Ectodermal cell (in vitro differentiated cells): Measurements from ENCODE around the gene KCNQ5.

ENCODE experiments used
- H3K27ac ChIP-seq: 2 replicates; pipeline ENCODE4 v1.7.0; 2013; ENCODE audit warnings: mild to moderate bottlenecking, low read depth, low read length; ENCODE audit not compliant: insufficient read depth, poor library complexity, severe bottlenecking
- H3K27me3 ChIP-seq: 2 replicates; pipeline ENCODE4 v1.7.0; 2013; ENCODE audit warnings: mild to moderate bottlenecking, low read length; ENCODE audit not compliant: insufficient read depth, control insufficient read depth, poor library complexity, severe bottlenecking
- H3K36me3 ChIP-seq: one replicate; pipeline ENCODE4 v1.7.0; 2013; ENCODE audit warnings: low read length; ENCODE audit not compliant: control insufficient read depth, insufficient read depth
- H3K4me1 ChIP-seq: one replicate; pipeline ENCODE4 v1.7.0; 2013; ENCODE audit warnings: low read length; ENCODE audit not compliant: control insufficient read depth, insufficient read depth
- H3K4me3 ChIP-seq: 2 replicates; pipeline ENCODE4 v1.7.0; 2013; ENCODE audit warnings: low read depth, low read length, control low read depth; ENCODE audit not compliant: insufficient read depth
- H3K9me3 ChIP-seq: 2 replicates; pipeline ENCODE4 v1.7.0; 2013; ENCODE audit warnings: mild to moderate bottlenecking, low read length, moderate library complexity; ENCODE audit not compliant: control insufficient read depth
- WGBS, 2 experiments: methylation state at CpG; one replicate each; pipeline ENCODE4 v1.1.7; 2013; ENCODE audit warnings: missing lambda C conversion rate in 2 of 2; 5-methylcytosine and 5-hydroxymethylcytosine counted together

KCNQ5 gene

DNA sequence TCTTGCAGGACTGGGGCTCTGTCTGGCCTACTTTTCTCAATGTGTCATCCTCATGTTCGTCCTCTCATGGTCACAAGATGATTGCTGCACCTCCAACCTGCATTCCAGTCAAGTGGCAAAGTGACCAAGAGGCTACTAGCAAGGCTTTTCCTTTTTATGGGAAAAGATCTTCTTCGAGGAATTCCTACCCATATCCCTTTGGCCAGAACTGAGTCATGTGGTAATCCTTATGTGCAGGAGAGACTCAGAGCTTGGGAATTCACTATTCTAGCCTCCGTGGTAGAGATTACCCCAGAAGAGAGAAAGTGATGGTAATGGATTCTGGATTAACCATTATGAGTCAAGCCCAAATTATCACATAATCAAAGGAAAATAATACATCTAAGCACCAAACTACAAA, 162.7 kb downstream of the KCNQ5 start:
- H3K36me3 ChIP-seq: no peaks in the 10 kb centered on the region
- H3K9me3 ChIP-seq: no peaks in the 10 kb centered on the region
- no peak overlapping the region for H3K27ac ChIP-seq
- H3K4me1 ChIP-seq: no peaks in the 10 kb centered on the region
- no peaks in the 10 kb centered on the region for H3K27me3 ChIP-seq
- no peak overlapping the region for H3K4me3 ChIP-seq
- WGBS, 2 experiments: 79 to 86% methylated on average over 3 of the region's 3 CpGs

DNA sequence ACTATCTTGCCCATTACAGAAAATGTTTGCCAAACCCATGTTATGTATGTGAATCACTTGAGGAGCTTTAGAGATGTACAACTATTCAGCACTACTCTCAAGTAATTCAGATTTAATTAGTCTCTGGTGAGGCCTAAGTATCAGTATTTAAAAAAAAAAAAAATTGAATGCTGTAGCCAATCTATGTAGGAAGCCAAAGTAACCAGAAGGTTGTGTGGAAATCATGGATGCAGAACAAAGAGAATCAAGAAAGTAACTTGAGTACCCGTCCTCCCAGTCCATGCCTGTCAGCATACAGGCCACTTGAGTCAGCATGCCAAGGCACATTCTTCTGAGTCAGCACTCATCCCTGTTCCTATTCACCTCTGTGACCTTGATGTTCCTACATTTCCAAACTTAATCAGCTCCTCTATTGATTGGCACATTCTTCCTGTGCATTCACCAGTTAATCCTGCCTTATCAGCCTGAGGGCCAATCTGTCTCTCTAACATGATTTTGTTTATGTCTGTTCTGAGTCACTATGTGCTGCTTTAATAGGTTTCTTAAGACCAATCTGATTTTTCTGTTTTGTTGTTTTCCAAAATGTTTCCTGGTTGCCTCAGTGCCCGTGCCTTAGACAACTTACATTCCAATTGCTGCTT, 165.6 kb downstream of the KCNQ5 start:
- Histone ChIP-seq H3K4me3 (no peak overlapping the region), H3K27me3 (no peaks in the 10 kb centered on the region), H3K36me3 (no peaks in the 10 kb centered on the region), H3K27ac (no peak overlapping the region), H3K4me1 (no peaks in the 10 kb centered on the region), H3K9me3 (no peaks in the 10 kb centered on the region)
- WGBS, 2 experiments: 68 to 85% methylated on average over 2 of the region's 2 CpGs

DNA sequence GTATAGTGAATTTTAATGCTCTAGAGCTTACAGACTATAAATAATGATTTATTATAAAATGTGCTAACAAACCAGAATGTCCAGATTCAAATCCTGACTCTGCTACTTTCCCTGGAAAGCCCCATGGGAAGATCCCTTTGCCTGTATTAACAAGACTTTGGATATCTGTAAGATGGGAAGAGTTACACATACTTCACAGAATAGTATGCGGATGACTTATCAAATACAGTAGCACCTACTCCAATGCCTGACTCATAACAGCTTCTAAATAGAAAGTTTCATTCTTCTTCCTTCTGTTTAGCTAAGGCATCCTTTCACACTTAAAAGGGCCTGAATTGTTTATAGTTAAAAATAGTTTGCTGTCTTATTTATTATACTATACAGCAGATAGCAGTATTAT, 166.3 kb downstream of the KCNQ5 start:
- Histone ChIP-seq H3K4me3 (no peak overlapping the region), H3K27ac (no peak overlapping the region), H3K4me1 (no peaks in the 10 kb centered on the region), H3K27me3 (no peaks in the 10 kb centered on the region), H3K36me3 (no peaks in the 10 kb centered on the region), H3K9me3 (no peaks in the 10 kb centered on the region)
- WGBS, 2 experiments: 93 to 100% methylated on average over 1 of the region's 1 CpG

DNA sequence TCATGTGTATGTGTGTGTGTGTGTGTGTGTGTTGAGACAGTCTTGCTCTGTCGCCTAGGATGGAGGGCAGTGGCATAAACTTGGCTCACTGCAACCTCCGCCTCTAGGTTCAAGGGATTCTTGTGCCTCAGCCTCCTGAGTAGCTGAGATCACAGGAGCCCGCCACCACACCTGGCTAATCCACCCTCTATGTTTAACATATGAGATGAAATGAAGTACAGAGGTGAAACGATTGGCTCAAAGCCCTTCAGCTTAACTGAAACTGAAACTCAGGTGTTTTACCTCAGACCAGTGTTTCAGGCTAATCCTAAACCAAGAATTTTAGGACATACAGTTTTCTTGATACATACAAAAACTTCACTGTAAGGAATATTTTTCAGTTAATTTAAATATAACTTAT, 167.3 kb downstream of the KCNQ5 start:
- Histone ChIP-seq H3K36me3 (no peaks in the 10 kb centered on the region), H3K4me1 (no peaks in the 10 kb centered on the region), H3K4me3 (no peak overlapping the region), H3K27me3 (no peaks in the 10 kb centered on the region), H3K9me3 (no peaks in the 10 kb centered on the region), H3K27ac (no peak overlapping the region)
- WGBS, 2 experiments: 98% methylated on average over 3 to 4 of the region's 4 CpGs

DNA sequence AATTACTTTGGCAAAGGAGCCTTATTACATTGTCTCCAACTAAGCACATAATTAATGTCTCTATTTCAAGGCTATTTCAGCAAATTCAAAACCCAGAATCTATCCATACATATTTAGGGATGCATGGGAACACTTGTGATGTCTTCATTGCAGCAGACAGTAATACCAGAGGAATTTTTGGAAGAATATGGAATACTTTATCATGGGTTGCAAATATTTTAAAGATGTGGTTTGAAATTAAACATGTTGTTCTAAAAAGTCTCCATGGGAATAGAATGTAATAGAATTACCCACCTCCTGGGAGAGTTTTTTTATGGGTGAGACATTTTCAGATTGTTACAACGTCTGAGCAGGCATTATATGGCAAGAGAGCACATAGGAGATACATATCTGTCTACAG, 170.8 kb downstream of the KCNQ5 start:
- WGBS, 2 experiments: 87 to 89% methylated on average over 1 of the region's 1 CpG
- Histone ChIP-seq H3K9me3 (no peaks in the 10 kb centered on the region), H3K4me3 (no peak overlapping the region), H3K4me1 (no peaks in the 10 kb centered on the region), H3K36me3 (no peaks in the 10 kb centered on the region), H3K27ac (no peak overlapping the region), H3K27me3 (no peaks in the 10 kb centered on the region)

DNA sequence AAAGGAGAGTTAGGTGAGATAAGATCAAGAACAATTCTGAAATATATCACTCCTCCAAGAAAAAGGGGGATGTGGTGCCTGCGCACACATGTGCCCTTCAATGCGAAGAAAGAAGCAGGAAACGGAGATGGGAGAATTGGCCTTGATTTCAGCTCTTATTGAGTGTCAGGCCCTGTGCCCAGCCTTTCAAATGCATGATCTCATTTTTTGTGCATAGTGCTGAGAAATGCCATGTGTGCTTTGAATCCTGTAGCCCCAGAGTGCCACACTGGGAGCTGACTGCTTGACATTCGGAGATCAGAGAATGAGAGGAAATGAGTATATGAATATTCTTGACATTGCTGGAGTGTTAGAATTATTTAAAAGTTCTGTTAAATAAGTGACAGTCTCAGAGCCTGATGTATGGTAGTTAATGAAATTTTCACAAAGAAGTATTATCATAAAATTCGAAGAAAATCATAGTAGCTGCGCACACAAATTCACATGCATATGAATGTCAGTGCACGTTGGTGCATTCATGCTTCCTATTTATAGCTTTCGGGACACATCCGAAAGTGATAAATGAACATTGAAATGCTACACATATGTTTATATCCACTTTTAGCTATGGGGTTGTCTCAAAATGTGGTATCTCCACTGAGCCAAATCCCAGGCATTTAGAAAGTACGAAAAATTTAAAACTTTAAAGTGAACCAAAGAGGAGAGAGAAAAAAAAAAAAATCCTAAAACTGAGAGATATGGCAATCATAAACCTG, 172.0 kb downstream of the KCNQ5 start:
- Histone ChIP-seq H3K4me1 (no peaks in the 10 kb centered on the region), H3K36me3 (no peaks in the 10 kb centered on the region), H3K27me3 (no peaks in the 10 kb centered on the region), H3K9me3 (no peaks in the 10 kb centered on the region), H3K27ac (no peak overlapping the region), H3K4me3 (no peak overlapping the region)
- 88% methylated on average over 9 to 10 of the region's 10 CpGs for WGBS, 2 experiments

DNA sequence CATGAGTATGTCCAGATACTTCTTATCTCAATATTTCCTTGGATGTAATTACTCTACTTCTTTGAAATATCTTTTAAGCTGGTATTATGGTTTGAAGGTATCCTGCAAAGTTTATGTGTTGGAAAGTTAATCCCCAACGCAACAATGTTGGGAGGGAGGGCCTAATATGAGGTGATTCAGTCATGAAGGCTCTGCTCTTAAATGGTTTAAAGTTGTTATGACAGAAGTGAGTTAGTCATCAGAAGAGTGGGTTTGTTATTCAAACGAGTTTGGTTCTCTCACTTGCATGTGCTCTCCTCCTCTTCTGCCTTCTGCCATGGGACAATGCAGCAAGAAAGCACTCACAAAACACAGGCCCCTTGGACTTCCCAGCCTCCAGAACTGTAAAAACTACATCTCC, 176.3 kb downstream of the KCNQ5 start:
- H3K4me3 ChIP-seq: no peak overlapping the region
- WGBS, 2 experiments: 84 to 87% methylated on average over 2 of the region's 2 CpGs
- no peaks in the 10 kb centered on the region for H3K27me3 ChIP-seq
- no peaks in the 10 kb centered on the region for H3K4me1 ChIP-seq
- H3K9me3 ChIP-seq: no peaks in the 10 kb centered on the region
- no peak overlapping the region for H3K27ac ChIP-seq
- no peaks in the 10 kb centered on the region for H3K36me3 ChIP-seq

DNA sequence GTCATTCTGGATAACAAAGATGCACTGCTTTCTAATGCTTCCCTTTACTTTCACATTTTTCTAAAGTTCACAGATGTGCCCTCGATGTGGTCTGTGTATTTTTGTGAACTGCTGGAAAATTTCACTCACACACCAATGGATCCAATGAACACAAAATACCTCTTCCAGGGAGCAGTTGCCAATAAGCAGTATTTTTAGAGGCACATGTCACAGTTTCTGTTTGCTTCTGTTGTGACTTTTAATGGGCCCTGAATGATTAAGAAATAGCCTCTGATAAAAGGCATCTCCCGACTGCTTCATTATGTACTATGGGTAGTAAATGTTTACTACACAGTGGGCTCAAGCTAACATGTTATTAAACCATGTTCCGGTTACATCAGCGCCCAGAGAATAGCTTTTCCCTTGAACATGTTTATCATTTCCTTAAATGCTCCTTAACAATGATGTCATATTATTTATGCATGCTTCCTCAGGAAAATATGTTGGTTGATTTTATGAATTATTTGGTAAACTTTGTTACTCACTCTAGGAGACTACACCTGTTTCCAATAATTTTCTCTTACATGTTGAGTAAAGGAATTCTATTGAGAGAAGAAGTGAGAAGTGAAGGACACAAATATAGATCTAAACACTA, 188.0 kb downstream of the KCNQ5 start:
- H3K36me3 ChIP-seq: no peaks in the 10 kb centered on the region
- no peak overlapping the region for H3K4me3 ChIP-seq
- no peaks in the 10 kb centered on the region for H3K9me3 ChIP-seq
- H3K27ac ChIP-seq: no peak overlapping the region
- no peaks in the 10 kb centered on the region for H3K4me1 ChIP-seq
- 89 to 94% methylated on average over 2 to 4 of the region's 4 CpGs for WGBS, 2 experiments
- no peaks in the 10 kb centered on the region for H3K27me3 ChIP-seq

DNA sequence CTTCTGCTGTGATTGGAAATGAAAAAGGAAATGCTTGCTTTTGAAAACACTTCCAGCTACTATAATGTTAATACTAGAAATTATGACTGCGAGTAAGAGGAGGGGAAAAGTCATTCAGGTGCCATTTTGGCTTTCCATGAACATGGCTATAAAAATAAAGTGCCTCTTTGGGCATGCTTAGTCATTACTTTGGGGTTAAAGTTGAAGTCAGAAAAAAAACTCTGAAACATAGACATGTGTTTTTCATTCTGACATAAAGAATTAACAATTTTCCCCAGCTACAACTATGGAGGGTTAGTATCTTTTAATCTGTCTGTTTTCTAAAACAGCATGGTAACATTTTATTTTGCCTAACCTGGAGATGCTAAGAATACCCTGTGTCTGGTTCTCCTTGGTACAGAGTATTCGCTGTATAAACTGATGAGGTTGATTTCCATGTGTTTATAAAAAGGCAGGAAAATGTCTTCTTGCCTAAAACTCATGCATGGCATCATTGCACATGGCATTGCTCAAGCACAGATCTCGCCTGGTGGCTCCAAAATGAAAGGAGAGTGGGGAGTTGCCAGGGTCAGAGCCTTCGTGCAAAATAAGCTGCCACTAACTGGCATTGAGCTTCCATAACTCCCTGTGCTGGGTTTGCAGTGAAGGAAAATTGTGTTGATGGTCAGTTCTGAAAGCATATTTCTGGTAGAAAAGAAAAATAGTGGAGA, 188.9 kb downstream of the KCNQ5 start:
- Histone ChIP-seq H3K9me3 (no peaks in the 10 kb centered on the region), H3K27me3 (no peaks in the 10 kb centered on the region), H3K27ac (no peak overlapping the region), H3K4me3 (no peak overlapping the region), H3K36me3 (no peaks in the 10 kb centered on the region), H3K4me1 (no peaks in the 10 kb centered on the region)
- 94% methylated on average over 4 of the region's 4 CpGs for WGBS, 2 experiments

DNA sequence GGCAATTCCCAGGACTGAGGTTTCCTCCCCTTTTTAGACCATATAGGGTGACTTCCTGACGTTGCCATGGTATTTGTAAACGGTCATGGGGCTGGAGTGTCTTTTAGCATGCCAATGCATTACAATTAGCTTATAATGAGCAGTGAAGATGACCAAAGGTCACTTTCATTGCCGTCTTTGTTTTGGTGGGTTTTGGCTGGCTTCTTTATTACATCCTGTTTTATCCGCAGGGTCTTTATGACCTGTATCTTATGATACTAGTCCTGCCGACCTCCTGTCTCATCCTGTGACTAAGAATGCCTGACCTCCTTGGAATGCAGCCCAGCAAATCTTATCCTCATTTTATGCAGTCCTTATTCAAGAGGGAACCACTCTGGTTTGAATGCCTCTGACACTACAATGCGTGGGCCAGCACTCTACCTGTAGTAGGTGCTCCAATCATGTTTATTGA, 190.1 kb downstream of the KCNQ5 start:
- Histone ChIP-seq H3K4me1 (no peaks in the 10 kb centered on the region), H3K27ac (no peak overlapping the region)

More for the DNA sequence above, 190.1 kb downstream of the KCNQ5 start:
- WGBS, 2 experiments: 60 to 64% methylated on average over 6 of the region's 6 CpGs
- Histone ChIP-seq H3K9me3 (no peaks in the 10 kb centered on the region), H3K36me3 (no peaks in the 10 kb centered on the region), H3K4me3 (no peak overlapping the region), H3K27me3 (no peaks in the 10 kb centered on the region)
